Activated T-helper 17 cell treated with anti-CD3 and anti-CD28 coated beads, Interleukin-2, amount 50 U/mL, for 72 hours (primary cell): Measurements from ENCODE around the gene SEL1L3. TPM values are rescaled to one million over a fixed set of nuclear protein-coding genes. Genes with fewer than 3 reads are reported as not detected.

Experiments used
- ATAC-seq: fragments of 150-1000 bp; cut with Tn5 transposase; replicated peaks from 2 replicates; pipeline ENCODE4 v1.10.0; 2021; ENCODE audit warnings: mild to moderate bottlenecking, moderate library complexity
- H3K27ac Mint-ChIP-seq: one replicate; pipeline ENCODE4 v1.8.0; 2022; ENCODE audit warnings: mixed read lengths
- H3K27me3 Mint-ChIP-seq: one replicate; pipeline ENCODE4 v1.8.0; 2022; ENCODE audit warnings: mixed read lengths
- H3K36me3 Mint-ChIP-seq: one replicate; pipeline ENCODE4 v1.8.0; 2022; ENCODE audit warnings: low read depth, mild to moderate bottlenecking, mixed read lengths
- H3K4me1 Mint-ChIP-seq: one replicate; pipeline ENCODE4 v1.8.0; 2022; ENCODE audit warnings: mixed read lengths
- H3K4me3 Mint-ChIP-seq: one replicate; pipeline ENCODE4 v1.8.0; 2022; ENCODE audit warnings: mild to moderate bottlenecking, mixed read lengths
- H3K9me3 Mint-ChIP-seq: one replicate; pipeline ENCODE4 v1.8.0; 2022; ENCODE audit warnings: mixed read lengths
- total RNA-seq, 2 donors: library from RNA; stranded (reverse); gene quantifications; one replicate each; pipeline ENCODE4 v1.2.3, GENCODE V29; 2022

Gene SEL1L3
- total RNA-seq, 2 donors from 2014 or later, result 39.7 to 70.3 TPM

- H3K36me3 Mint-ChIP-seq, result no peaks in the 10 kb centered on the region
These were observed 26.0 kb upstream of the SEL1L3 start for GRCh38 chr4:25888781-25889180.

DNA sequence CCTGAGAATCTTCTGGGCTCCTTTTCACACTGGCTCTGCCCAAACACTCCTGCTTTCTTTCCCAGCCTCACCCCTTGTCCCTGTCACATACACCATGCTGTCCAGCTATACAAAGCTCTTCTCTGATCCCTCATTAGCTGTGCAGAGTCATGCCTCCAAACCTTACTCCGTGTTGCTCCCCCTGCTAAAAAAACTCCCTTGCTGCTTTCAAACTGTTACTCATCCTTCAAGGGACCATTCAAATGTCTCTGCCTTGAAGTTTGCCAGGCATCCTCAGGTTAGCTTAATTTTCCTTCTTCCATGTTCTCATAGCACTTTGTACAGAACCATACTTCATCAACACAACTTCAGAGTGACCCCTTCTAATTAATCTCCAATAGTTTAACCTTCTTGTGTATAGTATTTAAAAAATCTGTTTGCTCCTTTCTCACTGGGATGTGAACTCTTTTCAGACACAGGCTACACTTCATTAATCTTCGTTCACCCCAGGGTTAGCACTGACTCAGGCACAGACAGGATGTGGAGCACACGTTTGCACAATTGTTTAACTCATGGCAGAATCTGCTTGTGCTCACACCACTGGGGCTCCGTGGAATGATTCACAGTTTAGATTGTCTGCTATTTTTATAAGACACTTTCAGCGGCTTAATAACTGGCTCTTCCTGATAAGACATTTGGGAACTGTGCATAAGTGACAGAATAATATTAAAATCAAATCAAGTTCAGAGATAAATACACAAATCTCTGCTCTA, 21.4 kb upstream of the SEL1L3 start:
- no peak overlapping the region for H3K4me3 Mint-ChIP-seq
- peak overlapping the region; percentile 36 for H3K27ac Mint-ChIP-seq
- peaks cover 4% of the 10 kb centered on the region for H3K27me3 Mint-ChIP-seq
- H3K9me3 Mint-ChIP-seq, result no peaks in the 10 kb centered on the region
- H3K36me3 Mint-ChIP-seq, result peaks cover 5% of the 10 kb centered on the region
- peaks cover 11% of the 10 kb centered on the region for H3K4me1 Mint-ChIP-seq
- ATAC-seq, result peak; percentile 62

More at GRCh38 chr4:25888781-25889180, 26.0 kb upstream of the SEL1L3 start:
- ATAC-seq, result no peak
- Mint-ChIP-seq H3K4me1 (peaks cover 6% of the 10 kb centered on the region), H3K4me3 (no peak overlapping the region), H3K27ac (no peak overlapping the region), H3K9me3 (no peaks in the 10 kb centered on the region), H3K27me3 (no peaks in the 10 kb centered on the region)

- Mint-ChIP-seq H3K27me3 (peaks cover 4% of the 10 kb centered on the region), H3K4me3 (no peak overlapping the region), H3K4me1 (peaks cover 11% of the 10 kb centered on the region), H3K36me3 (peaks cover 5% of the 10 kb centered on the region), H3K9me3 (no peaks in the 10 kb centered on the region), H3K27ac (peak overlapping the region; percentile 36)
- no peak for ATAC-seq
These were observed 20.8 kb upstream of the SEL1L3 start for GRCh38 chr4:25883565-25883964.

DNA sequence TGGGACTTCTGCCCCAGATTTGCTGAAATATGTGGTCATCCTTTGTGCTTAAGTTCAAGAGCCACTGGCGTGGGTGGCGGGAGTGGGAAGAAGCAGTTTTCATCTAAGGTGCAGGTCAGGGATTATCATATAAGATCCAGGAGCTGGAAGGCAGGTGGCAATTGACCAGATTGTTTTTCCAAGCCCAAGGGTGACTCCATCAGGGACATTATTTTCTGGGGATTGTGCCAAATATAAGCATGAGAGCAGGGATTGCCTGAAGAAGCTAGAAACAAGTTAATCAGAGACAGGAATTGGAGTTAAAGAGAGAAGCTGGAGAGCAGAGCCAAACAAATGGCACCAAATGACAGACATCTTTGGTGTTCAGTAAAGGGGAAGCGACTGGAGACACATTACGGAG, 19.4 kb upstream of the SEL1L3 start:
- peaks cover 5% of the 10 kb centered on the region for H3K36me3 Mint-ChIP-seq
- peaks cover 11% of the 10 kb centered on the region for H3K4me1 Mint-ChIP-seq
- peaks cover 4% of the 10 kb centered on the region for H3K27me3 Mint-ChIP-seq
- no peak overlapping the region for H3K4me3 Mint-ChIP-seq
- no peak overlapping the region for H3K27ac Mint-ChIP-seq
- no peaks in the 10 kb centered on the region for H3K9me3 Mint-ChIP-seq
- no peak for ATAC-seq

DNA sequence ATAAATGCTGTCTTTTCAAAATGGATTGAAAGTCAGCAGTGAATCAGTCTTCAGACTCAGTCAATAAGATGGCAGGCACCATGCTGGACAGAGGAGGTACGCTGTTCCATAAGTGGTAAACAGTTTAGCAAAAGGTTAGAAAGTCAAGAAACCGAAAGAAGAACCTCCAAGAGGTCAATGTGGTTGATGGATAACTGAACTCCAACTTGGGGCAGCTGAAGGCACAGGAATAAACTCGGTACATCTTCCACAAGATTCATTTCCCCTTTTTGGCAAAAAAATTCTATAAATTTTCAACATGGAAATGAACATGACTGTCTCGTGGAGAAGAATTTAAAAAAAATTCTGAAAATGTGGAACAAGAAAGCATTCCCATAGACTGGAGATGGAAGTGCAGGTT, 18.4 kb upstream of the SEL1L3 start:
- H3K4me3 Mint-ChIP-seq, result no peak overlapping the region
- H3K9me3 Mint-ChIP-seq, result no peaks in the 10 kb centered on the region
- no peak for ATAC-seq
- H3K4me1 Mint-ChIP-seq, result peaks cover 11% of the 10 kb centered on the region
- H3K36me3 Mint-ChIP-seq, result peaks cover 5% of the 10 kb centered on the region
- no peak overlapping the region for H3K27ac Mint-ChIP-seq
- H3K27me3 Mint-ChIP-seq, result peaks cover 4% of the 10 kb centered on the region

- no peak for ATAC-seq
- peaks cover 4% of the 10 kb centered on the region for H3K27me3 Mint-ChIP-seq
- no peak overlapping the region for H3K4me3 Mint-ChIP-seq
- no peaks in the 10 kb centered on the region for H3K9me3 Mint-ChIP-seq
- H3K36me3 Mint-ChIP-seq, result peaks cover 5% of the 10 kb centered on the region
- H3K27ac Mint-ChIP-seq, result no peak overlapping the region
- H3K4me1 Mint-ChIP-seq, result peaks cover 11% of the 10 kb centered on the region
These were observed 17.3 kb upstream of the SEL1L3 start for GRCh38 chr4:25879991-25880651.

- Mint-ChIP-seq H3K27me3 (peaks cover 4% of the 10 kb centered on the region), H3K4me1 (peaks cover 11% of the 10 kb centered on the region), H3K36me3 (peaks cover 5% of the 10 kb centered on the region), H3K9me3 (no peaks in the 10 kb centered on the region), H3K27ac (no peak overlapping the region), H3K4me3 (no peak overlapping the region)
- ATAC-seq, result no peak
These were observed 16.8 kb upstream of the SEL1L3 start for GRCh38 chr4:25879587-25879986.

DNA sequence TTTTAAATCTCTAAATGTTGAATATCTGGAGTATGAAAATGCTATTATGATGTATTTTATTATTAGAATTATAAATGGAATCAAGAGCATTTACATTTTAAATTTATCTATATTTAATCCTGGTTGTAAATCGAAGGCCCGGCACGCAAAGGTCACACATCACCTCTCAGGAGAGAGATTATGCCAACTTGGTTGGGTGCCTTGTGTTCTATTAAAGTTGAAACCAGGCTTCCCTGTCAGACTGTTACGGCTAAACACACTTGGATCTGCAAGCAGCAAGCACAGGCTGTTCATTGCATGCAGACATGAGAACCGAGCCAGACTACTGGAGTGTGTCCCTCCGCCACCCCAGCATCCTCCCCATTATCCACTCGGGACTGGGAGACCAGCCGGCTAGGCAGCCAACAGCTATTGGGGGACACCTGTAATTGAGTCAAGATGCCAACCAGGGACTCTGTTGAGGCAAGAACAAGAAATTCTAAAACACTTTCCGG, 16.4 kb upstream of the SEL1L3 start:
- Mint-ChIP-seq H3K27me3 (peaks cover 4% of the 10 kb centered on the region), H3K4me3 (no peak overlapping the region), H3K4me1 (peaks cover 9% of the 10 kb centered on the region), H3K27ac (no peak overlapping the region), H3K36me3 (peaks cover 5% of the 10 kb centered on the region), H3K9me3 (no peaks in the 10 kb centered on the region)
- no peak for ATAC-seq

- peaks cover 4% of the 10 kb centered on the region for H3K27me3 Mint-ChIP-seq
- ATAC-seq, result no peak
- H3K36me3 Mint-ChIP-seq, result peaks cover 5% of the 10 kb centered on the region
These were observed 15.9 kb upstream of the SEL1L3 start for GRCh38 chr4:25878676-25879075.

GRCh38 chr4:25875281-25875745, 12.5 kb upstream of the SEL1L3 start:
- Mint-ChIP-seq H3K4me3 (no peak overlapping the region), H3K4me1 (peaks cover 5% of the 10 kb centered on the region), H3K27me3 (peaks cover 4% of the 10 kb centered on the region), H3K27ac (no peak overlapping the region), H3K36me3 (peaks cover 5% of the 10 kb centered on the region), H3K9me3 (no peaks in the 10 kb centered on the region)
- ATAC-seq, result no peak

More at GRCh38 chr4:25878676-25879075, 15.9 kb upstream of the SEL1L3 start:
- no peak overlapping the region for H3K27ac Mint-ChIP-seq
- H3K4me1 Mint-ChIP-seq, result peaks cover 5% of the 10 kb centered on the region
- no peak overlapping the region for H3K4me3 Mint-ChIP-seq
- no peaks in the 10 kb centered on the region for H3K9me3 Mint-ChIP-seq

GRCh38 chr4:25874655-25875054, 11.9 kb upstream of the SEL1L3 start:
- Mint-ChIP-seq H3K36me3 (peaks cover 2% of the 10 kb centered on the region), H3K27me3 (peaks cover 2% of the 10 kb centered on the region), H3K9me3 (no peaks in the 10 kb centered on the region), H3K4me1 (peaks cover 3% of the 10 kb centered on the region), H3K27ac (no peak overlapping the region), H3K4me3 (no peak overlapping the region)
- no peak for ATAC-seq

- H3K4me3 Mint-ChIP-seq, result no peak overlapping the region
- no peaks in the 10 kb centered on the region for H3K27me3 Mint-ChIP-seq
- ATAC-seq, result no peak
- no peaks in the 10 kb centered on the region for H3K4me1 Mint-ChIP-seq
- H3K9me3 Mint-ChIP-seq, result no peaks in the 10 kb centered on the region
- no peak overlapping the region for H3K27ac Mint-ChIP-seq
- H3K36me3 Mint-ChIP-seq, result no peaks in the 10 kb centered on the region
These were observed 10.9 kb upstream of the SEL1L3 start for GRCh38 chr4:25873632-25874129.

GRCh38 chr4:25872851-25873631, 10.3 kb upstream of the SEL1L3 start:
- Mint-ChIP-seq H3K9me3 (no peaks in the 10 kb centered on the region), H3K4me3 (no peak overlapping the region), H3K27ac (no peak overlapping the region), H3K4me1 (no peaks in the 10 kb centered on the region), H3K27me3 (no peaks in the 10 kb centered on the region), H3K36me3 (no peaks in the 10 kb centered on the region)
- ATAC-seq, result no peak

DNA sequence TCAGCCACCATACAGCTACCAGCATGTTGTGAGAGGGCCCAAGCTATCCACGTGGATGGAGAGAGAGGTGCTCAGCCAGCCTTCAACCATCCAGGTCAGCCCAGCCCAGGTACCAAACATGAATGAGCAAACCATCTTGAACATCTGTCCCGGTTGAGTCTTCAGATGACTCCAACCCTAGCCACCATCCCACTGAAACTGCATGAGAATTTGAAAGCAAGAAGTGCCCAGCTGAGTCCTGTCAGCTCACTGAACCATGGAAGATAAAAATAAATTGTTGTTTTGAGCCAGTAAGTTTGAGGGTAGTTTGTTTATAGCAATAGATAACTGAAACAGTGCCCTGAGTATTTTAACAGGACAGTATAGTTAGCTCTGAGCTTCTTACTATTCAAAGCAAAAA, 7.3 kb upstream of the SEL1L3 start:
- peak; percentile 31 for ATAC-seq
- no peaks in the 10 kb centered on the region for H3K27me3 Mint-ChIP-seq

More for the DNA sequence above, 7.3 kb upstream of the SEL1L3 start:
- H3K4me1 Mint-ChIP-seq, result no peaks in the 10 kb centered on the region
- no peaks in the 10 kb centered on the region for H3K9me3 Mint-ChIP-seq
- H3K36me3 Mint-ChIP-seq, result no peaks in the 10 kb centered on the region
- H3K4me3 Mint-ChIP-seq, result no peak overlapping the region
- no peak overlapping the region for H3K27ac Mint-ChIP-seq
